HepG2 (cell line): Measurements from ENCODE around the gene EIF4G1. TPM values are rescaled to one million over a fixed set of nuclear protein-coding genes. Genes with fewer than 3 reads are reported as not detected.
A peak's percentile ranks its signal among the peaks of the same experiment; 100 is the strongest.

Experiments
- ELF3 ChIP-seq: IDR thresholded peaks from 2 replicates; pipeline ENCODE4 v1.6.1; 2016; ENCODE audit warnings: missing genetic modification reagents, missing compliant biosample characterization
- EP300 ChIP-seq, 3 experiments: sonication (generic) in 1 of 3; formaldehyde crosslinking in 1 of 3; IDR thresholded peaks; 2 replicates each; pipeline versions ENCODE4 v1.5.1 to v1.6.1; 2011 to 2020; ENCODE audit warnings: low read depth in 2 of 3, low read length in 2 of 3, borderline replicate concordance in 1 of 3, improper control_type of control experiment in 1 of 3, mild to moderate bottlenecking in 1 of 3, missing genetic modification reagents in 1 of 3, moderate library complexity in 1 of 3
- GMEB2 ChIP-seq: IDR thresholded peaks from 2 replicates; pipeline ENCODE4 v1.6.1; 2016; ENCODE audit warnings: missing biosample characterization, missing genetic modification reagents, low read depth
- KDM3A ChIP-seq: IDR thresholded peaks from 2 replicates; pipeline ENCODE4 v1.6.1; 2018; ENCODE audit warnings: low read depth, missing compliant biosample characterization
- KLF13 ChIP-seq: sonication (generic); formaldehyde crosslinking; IDR thresholded peaks from 2 replicates; pipeline ENCODE4 v1.4.0; 2020; ENCODE audit warnings: mild to moderate bottlenecking, missing genetic modification reagents
- MEIS2 ChIP-seq: sonication (generic); formaldehyde crosslinking; IDR thresholded peaks from 2 replicates; pipeline ENCODE4 v1.9.0; 2021; ENCODE audit warnings: mild to moderate bottlenecking, missing genetic modification reagents
- MLLT10 ChIP-seq: sonication (generic); formaldehyde crosslinking; IDR thresholded peaks from 2 replicates; pipeline ENCODE4 v1.4.0; 2020; ENCODE audit warnings: missing genetic modification reagents
- MYC ChIP-seq: sonication (generic); formaldehyde crosslinking; IDR thresholded peaks from 2 replicates; pipeline ENCODE4 v1.9.0; 2021; ENCODE audit warnings: missing genetic modification reagents, borderline replicate concordance
- POLR2A ChIP-seq, 2 experiments: IDR thresholded peaks; 2 replicates each; pipeline ENCODE4 v1.6.1; 2011; ENCODE audit warnings: low read depth in 2 of 2, low read length in 2 of 2, mild to moderate bottlenecking in 1 of 2, moderate library complexity in 1 of 2; ENCODE audit not compliant: insufficient read depth in 1 of 2
- RARA ChIP-seq: IDR thresholded peaks from 2 replicates; pipeline ENCODE4 v1.6.1; 2016; ENCODE audit warnings: missing genetic modification reagents, missing compliant biosample characterization
- RFXANK ChIP-seq: IDR thresholded peaks from 2 replicates; pipeline ENCODE4 v1.6.1; 2016
- TGIF2 ChIP-seq: IDR thresholded peaks from 2 replicates; pipeline ENCODE4 v1.6.1; 2016; ENCODE audit warnings: control low read depth, missing compliant biosample characterization
- UBTF ChIP-seq: sonication (generic); formaldehyde crosslinking; IDR thresholded peaks from 2 replicates; pipeline ENCODE4 v1.4.0; 2020; ENCODE audit warnings: mild to moderate bottlenecking, missing genetic modification reagents
- ZNF574 ChIP-seq: sonication (generic); formaldehyde crosslinking; IDR thresholded peaks from 2 replicates; pipeline ENCODE4 v1.4.0; 2020; ENCODE audit warnings: missing genetic modification reagents
- ZNF615 ChIP-seq: sonication (generic); formaldehyde crosslinking; IDR thresholded peaks from 2 replicates; pipeline ENCODE4 v1.5.0; 2020; ENCODE audit warnings: mild to moderate bottlenecking, missing genetic modification reagents, borderline replicate concordance
- ZNF619 ChIP-seq: sonication (generic); formaldehyde crosslinking; IDR thresholded peaks from 2 replicates; pipeline ENCODE4 v1.4.0; 2020; ENCODE audit warnings: mild to moderate bottlenecking, missing genetic modification reagents
- ZNF761 ChIP-seq: sonication (generic); formaldehyde crosslinking; conservative IDR thresholded peaks from 2 replicates; pipeline ENCODE4 v1.4.0; 2020; ENCODE audit warnings: mild to moderate bottlenecking, missing genetic modification reagents
- ZNF788 ChIP-seq: sonication (generic); formaldehyde crosslinking; IDR thresholded peaks from 2 replicates; pipeline ENCODE4 v1.5.0; 2020; ENCODE audit warnings: mild to moderate bottlenecking, missing genetic modification reagents, borderline replicate concordance
- ZNF792 ChIP-seq: IDR thresholded peaks from 2 replicates; pipeline ENCODE4 v1.6.1; 2016
- ZNF83 ChIP-seq: sonication (generic); formaldehyde crosslinking; IDR thresholded peaks from 2 replicates; pipeline ENCODE4 v1.4.0; 2020; ENCODE audit warnings: missing genetic modification reagents, mild to moderate bottlenecking, borderline replicate concordance
- ZSCAN21 ChIP-seq: sonication (generic); formaldehyde crosslinking; IDR thresholded peaks from 2 replicates; pipeline ENCODE4 v1.8.0; 2022; ENCODE audit warnings: mild to moderate bottlenecking, missing genetic modification reagents, moderate library complexity, borderline replicate concordance
- polyA plus RNA-seq, 8 experiments: library from polyadenylated mRNA; depleted of rRNA in 3 of 8; stranded (reverse) in 7 of 8; unstranded in 1 of 8; fragments of >200 nt; fragmentation: Illumina TruSeq in 4 of 8; extraction: Trizol in 4 of 8; gene quantifications; 2 replicates each; pipeline versions ENCODE4 v1.2.1 to v1.2.3, GENCODE V29; 2011 to 2016; ENCODE audit warnings: low read depth in 4 of 8, missing spikeins in 1 of 8, mixed read lengths in 1 of 8; ENCODE audit not compliant: insufficient read depth in 1 of 8
- total RNA-seq, 5 experiments: library from RNA; depleted of rRNA; stranded (reverse); fragments of >200 nt; fragmentation: Illumina TruSeq; extraction: Trizol; gene quantifications; 2 replicates each; pipeline ENCODE4 v1.2.3, GENCODE V29; 2016; ENCODE audit warnings: low read depth in 1 of 5

EIF4G1 gene
- total and polyA plus RNA-seq, 2 of the 13 experiments (the other 11 are each of a cell fraction or from before 2014, with no cell fraction given) = 208 to 213 TPM

- TF ChIP-seq ZNF792 (CRISPR knock-in tag) = 0 out of 2 replicates have a peak, but pooled peaks have one; percentile 72
- TF ChIP-seq MEIS2 = peak; percentile 76; the same call in 1 of the 2 replicates
- peak; percentile 57; the same call in 1 of the 2 replicates for TF ChIP-seq ZNF574
- TF ChIP-seq KLF13 (CRISPR knock-in tag) = 0 out of 2 replicates have a peak, but pooled peaks have one; percentile 72
- TF ChIP-seq ZNF619 (CRISPR knock-in tag) = 0 out of 2 replicates have a peak, but pooled peaks have one; percentile 43
- TF ChIP-seq POLR2A (IDR thresholded peaks at IDR 0.05; ENCODE audit: insufficient read depth in 1 of 2, low read depth in 2 of 2, low read length in 2 of 2) = peak in 1 of 2 experiments; percentile 49; a peak in 1 of 4 replicates
- TF ChIP-seq UBTF (CRISPR knock-in tag) = peak; percentile 36; the same call in 1 of the 2 replicates
- TF ChIP-seq ZSCAN21 (CRISPR knock-in tag) = peak; percentile 49; the same call in 1 of the 2 replicates
- TF ChIP-seq MYC (CRISPR knock-in tag) = peak; percentile 43; the same call in 1 of the 2 replicates
- TF ChIP-seq RFXANK (CRISPR knock-in tag) = no peak
- TF ChIP-seq ELF3 (CRISPR knock-in tag) = peak; percentile 74; the same call in 1 of the 2 replicates
- 0 out of 2 replicates have a peak, but pooled peaks have one; percentile 33 for TF ChIP-seq RARA (CRISPR knock-in tag)
- TF ChIP-seq ZNF615 (CRISPR knock-in tag) = no peak
- TF ChIP-seq ZNF788 (CRISPR knock-in tag) = no peak; the same call in 1 of the 2 replicates
- no peak for TF ChIP-seq ZNF761
- TF ChIP-seq ZNF83 (CRISPR knock-in tag) = 0 out of 2 replicates have a peak, but pooled peaks have one; percentile 66
- peak; percentile 91 for TF ChIP-seq TGIF2
- no peak for TF ChIP-seq GMEB2 (CRISPR knock-in tag)
- TF ChIP-seq MLLT10 (CRISPR knock-in tag) = no peak
- peak in 1 of 2 experiments; percentile 23; a peak in 1 of 4 replicates for TF ChIP-seq EP300 (IDR thresholded peaks at IDR 0.05; ENCODE audit: low read depth in 2 of 2, low read length in 2 of 2)
- TF ChIP-seq EP300 (CRISPR knock-in tag; IDR thresholded peaks at IDR 0.05; ENCODE audit: borderline replicate concordance) = no peak
- peak; percentile 74; the same call in 1 of the 2 replicates for TF ChIP-seq KDM3A (CRISPR knock-in tag)
These were observed 57.2 kb downstream of the EIF4G1 start (continued) for GRCh38 chr3:184371570-184372018.
